ENCODE results near the gene ILKAP. TPM values are rescaled to one million over a fixed set of nuclear protein-coding genes. Genes with fewer than 3 reads are reported as not detected.

ILKAP gene
- total and polyA plus RNA-seq, 2 experiments from 2014 or later: 25.7 to 81.9 TPM

- no peak for DNase-seq (ENCODE audit: low read depth in 1 of 2, low spot score in 1 of 2)
- H3K27ac ChIP-seq: no peak overlapping the region
- H3K27me3 ChIP-seq: no peaks in the 10 kb centered on the region
Measured at GRCh38 chr2:238123991-238124470, 79.5 kb downstream of the ILKAP start.

GRCh38 chr2:238123218-238123971, 80.1 kb downstream of the ILKAP start:
- H3K27ac ChIP-seq: no peak overlapping the region
- peaks cover under 1% of the 10 kb centered on the region for H3K27me3 ChIP-seq
- DNase-seq (ENCODE audit: low read depth in 1 of 2, low spot score in 1 of 2): no peak
- no peaks in the 10 kb centered on the region for H3K9me3 ChIP-seq (ENCODE audit: low read depth)
- H3K36me3 ChIP-seq: no peaks in the 10 kb centered on the region
- H3K4me3 ChIP-seq: no peak overlapping the region
- TF ChIP-seq, protein P1, sequence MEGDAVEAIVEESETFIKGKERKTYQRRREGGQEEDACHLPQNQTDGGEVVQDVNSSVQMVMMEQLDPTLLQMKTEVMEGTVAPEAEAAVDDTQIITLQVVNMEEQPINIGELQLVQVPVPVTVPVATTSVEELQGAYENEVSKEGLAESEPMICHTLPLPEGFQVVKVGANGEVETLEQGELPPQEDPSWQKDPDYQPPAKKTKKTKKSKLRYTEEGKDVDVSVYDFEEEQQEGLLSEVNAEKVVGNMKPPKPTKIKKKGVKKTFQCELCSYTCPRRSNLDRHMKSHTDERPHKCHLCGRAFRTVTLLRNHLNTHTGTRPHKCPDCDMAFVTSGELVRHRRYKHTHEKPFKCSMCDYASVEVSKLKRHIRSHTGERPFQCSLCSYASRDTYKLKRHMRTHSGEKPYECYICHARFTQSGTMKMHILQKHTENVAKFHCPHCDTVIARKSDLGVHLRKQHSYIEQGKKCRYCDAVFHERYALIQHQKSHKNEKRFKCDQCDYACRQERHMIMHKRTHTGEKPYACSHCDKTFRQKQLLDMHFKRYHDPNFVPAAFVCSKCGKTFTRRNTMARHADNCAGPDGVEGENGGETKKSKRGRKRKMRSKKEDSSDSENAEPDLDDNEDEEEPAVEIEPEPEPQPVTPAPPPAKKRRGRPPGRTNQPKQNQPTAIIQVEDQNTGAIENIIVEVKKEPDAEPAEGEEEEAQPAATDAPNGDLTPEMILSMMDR (IDR thresholded peaks at IDR 0.05; ENCODE audit: low read depth, low read length): no peak
- peaks cover 7% of the 10 kb centered on the region for H3K4me1 ChIP-seq (ENCODE audit: low read depth)

More at GRCh38 chr2:238123991-238124470, 79.5 kb downstream of the ILKAP start:
- Histone ChIP-seq H3K9me3 (ENCODE audit: low read depth) (no peaks in the 10 kb centered on the region), H3K36me3 (no peaks in the 10 kb centered on the region), H3K4me3 (no peak overlapping the region), H3K4me1 (ENCODE audit: low read depth) (peaks cover 7% of the 10 kb centered on the region)
- TF ChIP-seq, protein P1 (IDR thresholded peaks at IDR 0.05; ENCODE audit: low read depth, low read length): no peak

DNA sequence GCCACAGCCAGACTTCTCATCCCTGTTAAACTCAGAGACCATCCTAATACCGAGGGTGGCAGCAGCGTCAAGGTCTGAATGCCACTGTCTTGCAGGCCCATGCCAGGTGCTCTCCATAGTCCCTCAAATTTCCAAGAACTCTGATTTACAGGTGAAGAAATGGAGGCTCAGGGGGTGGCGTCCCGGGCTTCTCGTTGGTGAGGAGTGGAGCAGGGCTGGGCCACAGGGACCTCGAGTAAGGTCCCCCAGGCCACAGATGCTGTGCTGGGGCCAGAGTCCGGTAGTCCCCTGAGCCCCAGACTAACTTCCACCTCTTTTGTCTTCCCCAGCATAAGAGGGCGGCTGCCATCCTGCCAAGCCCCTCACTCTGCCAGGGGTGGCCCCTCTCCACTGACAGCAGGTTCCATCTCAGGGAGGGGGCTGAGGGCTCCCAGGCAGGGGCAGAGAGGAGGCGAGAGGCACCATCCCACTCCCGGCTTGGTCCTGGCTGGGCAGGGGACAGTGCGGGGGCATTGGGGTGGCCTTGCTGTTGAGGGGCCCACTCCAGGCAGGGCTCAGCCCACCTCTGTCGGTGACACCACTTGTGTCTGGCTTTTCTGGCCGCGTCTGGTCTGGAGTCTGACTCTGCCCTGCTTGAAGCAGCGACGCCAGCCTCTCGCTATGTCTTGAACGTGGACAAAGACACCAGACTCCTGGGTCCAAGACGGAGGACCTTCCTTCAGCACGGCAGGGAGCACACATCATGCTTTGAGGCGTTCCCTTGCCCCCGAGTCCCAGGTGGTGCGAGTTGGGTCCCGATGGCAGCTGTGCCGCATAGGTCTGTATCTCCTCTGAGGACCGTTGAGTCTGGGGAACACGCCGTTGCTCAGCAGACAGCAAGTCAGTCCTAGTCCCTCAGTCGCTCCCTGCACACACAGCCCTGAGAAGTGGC, 80.9 kb downstream of the ILKAP start:
- no peak for DNase-seq (ENCODE audit: low read depth in 1 of 2, low spot score in 1 of 2)
- Histone ChIP-seq H3K4me3 (no peak overlapping the region), H3K4me1 (ENCODE audit: low read depth) (peaks cover 7% of the 10 kb centered on the region), H3K9me3 (ENCODE audit: low read depth) (no peaks in the 10 kb centered on the region), H3K27me3 (peaks cover 6% of the 10 kb centered on the region), H3K27ac (no peak overlapping the region), H3K36me3 (no peaks in the 10 kb centered on the region)
- TF ChIP-seq, protein P1 (IDR thresholded peaks at IDR 0.05; ENCODE audit: low read depth, low read length): no peak

- no peaks in the 10 kb centered on the region for H3K4me1 ChIP-seq (ENCODE audit: low read depth)
- TF ChIP-seq, protein P1 (IDR thresholded peaks at IDR 0.05; ENCODE audit: low read depth, low read length): no peak
- no peak overlapping the region for H3K27ac ChIP-seq
- no peak for DNase-seq (ENCODE audit: low read depth in 1 of 2, low spot score in 1 of 2)
- H3K36me3 ChIP-seq: no peaks in the 10 kb centered on the region
- H3K27me3 ChIP-seq: peaks cover 6% of the 10 kb centered on the region
- no peaks in the 10 kb centered on the region for H3K9me3 ChIP-seq (ENCODE audit: low read depth)
- H3K4me3 ChIP-seq: no peak overlapping the region
Measured at GRCh38 chr2:238121511-238122286, 81.8 kb downstream of the ILKAP start.
